Small intestine (tissue), 7 donors: ENCODE data around the gene OXCT1. TPM values are rescaled to one million over a fixed set of nuclear protein-coding genes. Genes with fewer than 3 reads are reported as not detected.

ENCODE experiments used
- DNase-seq, 2 donors: peaks; one replicate each; pipeline versions ENCODE4 v3.0.0 to v3.0.0-alpha.2; 2013
- FAIRE-seq: peaks from 2 replicates; lab custom pipeline; 2012; peaks lifted over from hg19 to GRCh38; lab: Jason Lieb, UNC
- H3K27ac ChIP-seq, 3 donors: one replicate each; pipeline ENCODE4 v1.5.1; 2013; ENCODE audit warnings: low read length in 2 of 3, mild to moderate bottlenecking in 2 of 3, control low read depth in 1 of 3, inconsistent platforms in 1 of 3, low read depth in 1 of 3, moderate library complexity in 1 of 3
- H3K27me3 ChIP-seq, 3 donors: one replicate each; pipeline ENCODE4 v1.6.1; 2013; ENCODE audit warnings: low read length in 3 of 3, inconsistent platforms in 1 of 3; ENCODE audit not compliant: control insufficient read depth in 3 of 3, insufficient read depth in 3 of 3
- H3K36me3 ChIP-seq, 3 donors: one replicate each; pipeline ENCODE4 v1.6.1; 2013; ENCODE audit warnings: low read length in 3 of 3, inconsistent platforms in 1 of 3, low read depth in 1 of 3, mild to moderate bottlenecking in 1 of 3, moderate library complexity in 1 of 3; ENCODE audit not compliant: control insufficient read depth in 3 of 3, insufficient read depth in 2 of 3
- H3K4me1 ChIP-seq, 3 donors: one replicate each; pipeline ENCODE4 v1.6.1; 2013; ENCODE audit warnings: low read length in 2 of 3, inconsistent platforms in 1 of 3, low read depth in 1 of 3, mild to moderate bottlenecking in 1 of 3, moderate library complexity in 1 of 3; ENCODE audit not compliant: control insufficient read depth in 3 of 3, insufficient read depth in 2 of 3
- H3K4me3 ChIP-seq, 3 donors: one replicate each; pipeline ENCODE4 v1.5.1; 2013; ENCODE audit warnings: low read length in 3 of 3, control low read depth in 1 of 3, inconsistent platforms in 1 of 3, low read depth in 1 of 3, mild to moderate bottlenecking in 1 of 3, moderate library complexity in 1 of 3
- H3K9me3 ChIP-seq, 2 donors: one replicate each; pipeline ENCODE4 v1.6.1; 2013; ENCODE audit warnings: low read depth in 1 of 2, low read length in 1 of 2; ENCODE audit not compliant: control insufficient read depth in 2 of 2, insufficient read depth in 1 of 2
- WGBS, 3 donors: extraction: QIAGEN DNeasy Blood & Tissue Kit; methylation state at CpG; one replicate each; pipeline ENCODE4 v1.1.7; 2013; 5-methylcytosine and 5-hydroxymethylcytosine counted together
- polyA plus RNA-seq, 4 donors: library from polyadenylated mRNA; stranded (reverse) in 3 of 4; unstranded in 1 of 4; fragments of 200-250 nt in 3 of 4; fragments of 120-200 nt in 1 of 4; gene quantifications; one replicate each; pipeline versions ENCODE4 v1.2.1 to v1.2.3, GENCODE V29; 2013
- donor health status: healthy with polysubstance abuse.
- donor health status: control.
- donor health status: control.
- donor health status: Bipolar disorder and iron deficiency.
- donor health status: healthy.

The OXCT1 gene
- polyA plus RNA-seq, 4 donors = 2.9 to 29.8 (median 11.2) TPM

DNA sequence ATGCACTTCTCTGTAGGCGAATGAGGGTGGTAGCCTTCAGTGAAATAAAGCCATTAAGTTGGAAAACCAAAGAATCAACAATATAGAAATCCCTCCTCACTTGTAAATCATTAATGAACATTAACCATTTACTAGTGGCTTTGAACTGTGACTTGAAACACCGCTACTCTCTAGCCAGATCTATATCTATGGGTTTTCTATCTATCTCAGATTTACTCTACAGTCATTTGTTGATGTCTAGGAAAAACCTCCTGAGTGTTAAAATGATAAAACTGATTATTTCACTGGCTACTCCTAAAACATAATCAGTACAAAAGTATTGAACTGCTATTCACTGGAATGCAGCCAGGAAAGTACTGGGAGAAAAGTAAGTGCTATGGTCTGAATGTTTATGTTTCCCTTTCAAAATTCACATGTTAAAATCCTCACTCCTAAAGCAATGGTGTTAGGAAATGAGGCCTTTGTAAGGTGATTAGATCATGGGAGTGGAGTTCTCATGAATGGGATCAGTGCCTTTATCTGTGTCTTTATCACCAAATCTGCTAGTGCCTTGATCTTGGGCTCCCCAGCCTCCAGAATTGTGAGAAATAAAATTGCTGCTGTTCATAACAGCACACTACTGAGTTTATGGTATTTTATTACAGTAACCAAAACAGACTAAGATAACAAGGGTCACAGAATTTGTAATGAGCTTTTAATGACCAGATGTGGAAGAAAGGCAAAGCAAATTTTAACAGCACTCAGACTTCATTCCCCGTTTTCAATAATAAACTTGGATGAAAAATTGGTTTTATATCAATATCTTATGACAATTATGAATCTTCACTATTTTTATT lies 8.6 kb upstream of the OXCT1 start:
- peak in 1 of 2 donors; percentile 30 for DNase-seq
- WGBS, 3 donors = 21 to 62% (median 36%) methylated on average over 3 of the region's 3 CpGs
- H3K4me1 ChIP-seq = no peaks in the 10 kb centered on the region
- no peak overlapping the region for H3K4me3 ChIP-seq
- no peaks in the 10 kb centered on the region for H3K9me3 ChIP-seq
- H3K36me3 ChIP-seq = no peaks in the 10 kb centered on the region
- FAIRE-seq = no peak
- no peak overlapping the region for H3K27ac ChIP-seq
- no peaks in the 10 kb centered on the region for H3K27me3 ChIP-seq

DNA sequence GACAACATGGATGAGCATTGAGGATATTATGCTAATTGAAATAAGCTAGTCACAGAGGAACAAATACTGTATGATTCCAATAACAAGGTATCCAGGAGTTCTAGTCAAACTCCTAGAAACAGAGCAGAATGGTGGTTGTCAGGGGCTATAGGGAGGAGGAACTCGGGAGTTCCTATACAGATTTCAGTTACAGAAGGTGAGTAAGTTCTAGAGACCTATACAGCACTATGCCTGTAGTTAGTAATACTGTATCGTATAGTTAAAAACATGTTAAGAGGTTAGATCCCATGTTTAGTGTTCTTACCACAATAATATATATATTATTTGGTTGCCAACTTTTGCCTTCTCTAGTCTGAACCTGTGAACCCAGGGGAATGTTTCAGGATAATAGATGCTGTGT lies 7.9 kb upstream of the OXCT1 start:
- no peaks in the 10 kb centered on the region for H3K9me3 ChIP-seq
- no peak overlapping the region for H3K27ac ChIP-seq
- H3K36me3 ChIP-seq = no peaks in the 10 kb centered on the region
- DNase-seq = no peak
- no peak for FAIRE-seq
- H3K4me3 ChIP-seq = no peak overlapping the region
- no peaks in the 10 kb centered on the region for H3K4me1 ChIP-seq
- no peaks in the 10 kb centered on the region for H3K27me3 ChIP-seq
- WGBS, 3 donors = 52 to 69% (median 63%) methylated on average over 2 of the region's 2 CpGs

DNA sequence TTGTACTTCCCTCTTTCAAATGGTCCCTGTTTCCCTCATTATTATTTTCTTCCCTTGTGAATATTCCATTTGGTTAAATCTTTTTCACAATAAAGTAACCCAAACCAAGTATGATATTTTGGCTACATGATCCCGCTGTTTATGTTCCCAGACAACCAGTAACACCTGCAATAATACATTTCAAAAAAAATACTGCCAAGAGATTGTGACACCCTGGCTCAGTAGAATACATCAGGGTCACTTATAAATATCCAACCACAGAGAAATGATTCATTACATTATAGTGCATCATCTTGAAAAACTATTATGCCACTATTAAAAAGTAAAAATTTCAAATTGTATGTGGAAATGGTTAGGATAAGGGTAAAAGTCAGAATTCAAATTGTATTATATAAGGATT lies 7.2 kb upstream of the OXCT1 start:
- DNase-seq (no peak), FAIRE-seq (no peak)
- Histone ChIP-seq H3K27ac (no peak overlapping the region), H3K36me3 (no peaks in the 10 kb centered on the region), H3K9me3 (no peaks in the 10 kb centered on the region), H3K4me3 (no peak overlapping the region), H3K4me1 (no peaks in the 10 kb centered on the region), H3K27me3 (no peaks in the 10 kb centered on the region)
- 91 to 97% (median 95%) methylated on average over 1 of the region's 1 CpG for WGBS, 3 donors

DNA sequence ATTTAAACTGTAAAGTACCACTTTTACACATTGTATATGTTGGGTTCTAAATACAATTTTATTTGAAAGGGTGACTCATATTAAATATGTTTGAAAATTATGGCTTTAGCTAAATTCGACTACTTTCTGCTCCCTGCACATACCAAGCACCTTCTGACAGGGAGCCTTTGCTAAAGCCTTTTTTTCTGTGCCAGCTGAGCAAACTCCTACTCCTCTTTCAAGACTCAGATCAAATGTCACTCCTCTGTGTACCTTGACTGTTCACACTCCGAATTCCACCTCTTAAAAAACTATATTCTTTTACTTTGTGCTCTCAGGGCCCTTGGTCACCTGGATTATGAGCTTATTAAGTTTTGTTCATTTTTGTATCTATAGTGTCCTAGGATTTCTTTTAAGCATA lies 6.5 kb upstream of the OXCT1 start:
- 70 to 87% (median 75%) methylated on average over 2 of the region's 2 CpGs for WGBS, 3 donors

DNA sequence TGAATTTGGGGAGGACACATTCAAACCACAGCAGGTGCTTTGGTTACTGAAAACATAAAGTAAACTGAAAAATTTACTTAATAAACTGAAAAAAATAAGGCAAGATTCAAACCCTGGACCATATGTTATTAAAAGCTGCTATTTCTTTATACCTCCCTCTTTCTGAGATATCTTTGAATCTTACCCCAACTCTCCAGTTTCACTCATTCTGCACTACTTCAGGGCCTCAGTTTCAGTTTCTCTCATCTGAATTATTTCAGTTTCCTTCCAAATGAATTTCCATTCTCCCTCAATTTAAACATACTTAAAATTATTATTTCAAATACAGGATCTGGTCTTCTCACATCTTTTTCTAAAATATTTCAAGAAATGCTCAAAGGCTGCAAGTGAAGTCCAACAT lies 4.9 kb upstream of the OXCT1 start:
- no peak for DNase-seq
- peaks cover 0 to 6% (median 0%) of the 10 kb centered on the region in 3 donors for H3K4me1 ChIP-seq
- FAIRE-seq = no peak

More for the DNA sequence above, 6.5 kb upstream of the OXCT1 start:
- DNase-seq (no peak), FAIRE-seq (no peak)
- Histone ChIP-seq H3K36me3 (no peaks in the 10 kb centered on the region), H3K9me3 (no peaks in the 10 kb centered on the region), H3K27me3 (no peaks in the 10 kb centered on the region), H3K4me3 (no peak overlapping the region), H3K27ac (no peak overlapping the region), H3K4me1 (no peaks in the 10 kb centered on the region)

DNA sequence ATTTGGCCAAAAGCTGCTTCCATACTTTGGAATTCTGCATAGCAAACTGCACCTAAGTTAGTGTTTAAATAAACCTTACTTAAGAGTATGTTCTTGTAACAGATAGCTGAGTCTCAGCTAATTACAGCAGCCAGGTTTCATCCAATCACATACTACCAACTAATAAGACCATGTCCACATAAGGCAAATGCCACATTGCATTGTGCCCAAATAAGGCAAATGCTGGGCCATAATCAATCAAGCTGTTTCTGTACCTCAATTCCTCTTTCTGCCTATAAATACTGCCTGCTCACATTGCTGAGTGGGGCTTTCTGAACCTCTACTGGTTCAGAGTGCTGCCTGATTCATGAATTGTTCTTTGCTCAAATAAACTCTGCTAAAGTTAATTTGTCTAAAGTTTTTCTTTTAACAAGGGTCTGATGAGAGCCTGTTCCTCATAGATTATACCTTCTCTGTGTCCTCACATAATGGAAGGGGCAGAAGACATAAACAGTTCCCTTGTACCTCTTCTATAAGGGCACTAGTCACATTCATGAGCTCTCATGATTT lies 4.4 kb upstream of the OXCT1 start:
- H3K4me3 ChIP-seq = no peak overlapping the region
- FAIRE-seq = no peak
- DNase-seq = no peak
- H3K36me3 ChIP-seq = no peaks in the 10 kb centered on the region
- H3K27me3 ChIP-seq = no peaks in the 10 kb centered on the region
- H3K27ac ChIP-seq = no peak overlapping the region
- peaks cover 0 to 6% (median 0%) of the 10 kb centered on the region in 3 donors for H3K4me1 ChIP-seq
- H3K9me3 ChIP-seq = no peaks in the 10 kb centered on the region

More for the DNA sequence above, 4.9 kb upstream of the OXCT1 start:
- H3K9me3 ChIP-seq = no peaks in the 10 kb centered on the region
- no peaks in the 10 kb centered on the region for H3K36me3 ChIP-seq
- no peak overlapping the region for H3K4me3 ChIP-seq
- no peaks in the 10 kb centered on the region for H3K27me3 ChIP-seq
- no peak overlapping the region for H3K27ac ChIP-seq

DNA sequence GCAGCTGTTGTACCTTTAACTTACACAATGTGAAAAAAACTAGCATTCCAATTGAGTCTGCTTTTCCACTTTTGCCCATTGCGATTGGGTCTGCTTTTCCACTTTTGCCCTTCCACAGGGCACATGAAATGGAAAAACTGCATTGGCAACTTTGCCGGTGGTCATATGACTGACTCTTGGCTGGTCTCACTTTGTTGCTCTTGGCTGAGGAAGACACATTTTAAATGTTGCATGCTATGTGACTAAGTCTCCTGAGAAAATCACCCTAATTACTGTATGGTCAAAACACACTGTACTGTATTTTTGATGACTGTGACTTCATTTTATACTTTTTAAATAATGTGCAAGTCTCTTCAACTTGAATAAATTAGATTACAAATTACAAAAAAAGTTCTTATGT lies 1.6 kb upstream of the OXCT1 start:
- Histone ChIP-seq H3K27me3 (no peaks in the 10 kb centered on the region), H3K9me3 (no peaks in the 10 kb centered on the region), H3K4me3 (no peak overlapping the region), H3K36me3 (peaks cover 0 to under 1% (median 0%) of the 10 kb centered on the region in 3 donors), H3K4me1 (peaks cover 0 to 6% (median 0%) of the 10 kb centered on the region in 3 donors), H3K27ac (no peak overlapping the region)
- 75 to 94% (median 88%) methylated on average over 2 of the region's 2 CpGs for WGBS, 3 donors
- FAIRE-seq (no peak), DNase-seq (no peak)

DNA sequence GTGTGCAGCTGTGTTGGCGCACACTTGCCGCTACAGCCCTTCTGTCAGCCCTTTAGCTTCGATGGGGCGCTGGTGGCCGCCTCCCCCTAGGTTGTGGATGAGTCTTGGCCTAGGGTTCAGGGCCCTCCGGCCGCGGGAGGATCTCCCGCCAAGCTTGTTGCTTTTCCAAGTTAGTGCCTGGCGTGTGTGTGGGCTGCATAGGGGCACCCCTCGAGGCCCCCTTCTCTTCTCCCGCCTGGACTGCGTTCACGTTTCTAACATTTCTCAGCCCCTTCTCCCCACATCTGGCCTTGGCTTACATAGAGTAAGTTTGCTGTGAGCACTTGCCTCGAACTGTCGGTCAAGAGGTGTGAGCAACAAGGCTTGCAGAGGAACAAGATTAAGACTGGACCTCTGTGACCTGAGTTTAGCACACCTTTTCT lies 413 bp upstream of the OXCT1 start:
- peaks cover 0 to 3% (median 0%) of the 10 kb centered on the region in 3 donors for H3K36me3 ChIP-seq
- peaks cover 0 to 6% (median 0%) of the 10 kb centered on the region in 3 donors for H3K4me1 ChIP-seq
- H3K4me3 ChIP-seq = peak overlapping the region in 2 of 3 donors; percentile 60 to 92
- peak overlapping the region; percentile 12 to 95 (median 87) for H3K27ac ChIP-seq
- FAIRE-seq (no peak), DNase-seq (no peak)
- 7 to 10% (median 8%) methylated on average over 15 to 16 of the region's 16 CpGs for whole genome bisulfite sequencing, 3 donors
- H3K27me3 ChIP-seq = no peaks in the 10 kb centered on the region
- no peaks in the 10 kb centered on the region for H3K9me3 ChIP-seq
